Chondrocyte (in vitro differentiated cells): ENCODE results near the gene IGSF21. TPM values are rescaled to one million over a fixed set of nuclear protein-coding genes. Genes with fewer than 3 reads are reported as not detected.

Source experiments
- DNase-seq: peaks from one replicate; pipeline ENCODE4 v3.0.0; 2021; ENCODE audit warnings: mixed read lengths, low spot score
- H3K27ac Mint-ChIP-seq: one replicate; pipeline ENCODE4 v1.8.0; 2021; ENCODE audit warnings: mild to moderate bottlenecking, moderate library complexity, mixed read lengths; ENCODE audit not compliant: unreplicated experiment
- H3K27me3 Mint-ChIP-seq: 2 replicates; pipeline ENCODE4 v1.8.0; 2021; ENCODE audit warnings: low read depth, mixed read lengths
- H3K36me3 Mint-ChIP-seq: 2 replicates; pipeline ENCODE4 v1.8.0; 2021; ENCODE audit warnings: low read depth, mixed read lengths
- H3K4me1 Mint-ChIP-seq: 2 replicates; pipeline ENCODE4 v1.8.0; 2021; ENCODE audit warnings: low read depth, mild to moderate bottlenecking, mixed read lengths
- H3K4me3 Mint-ChIP-seq: one replicate; pipeline ENCODE4 v1.8.0; 2021; ENCODE audit warnings: mild to moderate bottlenecking, moderate library complexity, mixed read lengths; ENCODE audit not compliant: unreplicated experiment
- H3K9me3 Mint-ChIP-seq: 2 replicates; pipeline ENCODE4 v1.8.0; 2021; ENCODE audit warnings: low read depth, mixed read lengths
- total RNA-seq: library from RNA; stranded (reverse); gene quantifications from 3 replicates; pipeline ENCODE4 v1.2.1, GENCODE V29; 2021
- TF ChIP-seq, protein P1 (sequence below): fragments of 200-600 bp; sonication (generic); IDR thresholded peaks from 2 replicates; pipeline ENCODE4 v1.5.0; 2021; ENCODE audit warnings: antibody characterized with exemption, mild to moderate bottlenecking, moderate library complexity

The IGSF21 gene
- total RNA-seq, 1 donor from 2014 or later = not detected

DNA sequence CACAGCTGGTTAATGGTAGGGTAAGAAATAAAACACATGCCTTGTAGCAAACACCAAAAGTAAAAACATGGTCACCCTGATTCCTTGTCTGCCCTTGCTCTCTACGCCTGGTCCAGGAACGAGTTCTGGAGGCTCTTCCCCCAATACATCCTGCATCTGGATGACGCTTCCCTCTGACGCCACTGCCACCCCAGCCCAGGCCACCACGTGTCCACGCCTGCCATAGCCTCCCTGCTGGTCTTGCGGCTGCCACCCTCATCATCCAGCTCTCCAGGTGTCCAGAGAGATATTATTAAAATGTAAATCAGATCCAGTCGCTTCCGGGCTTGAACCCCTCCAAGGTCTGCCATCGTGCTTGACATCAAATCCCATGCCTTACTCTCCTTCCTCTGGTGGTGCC lies 39.3 kb downstream of the IGSF21 start:
- no peak overlapping the region for H3K27ac Mint-ChIP-seq

DNA sequence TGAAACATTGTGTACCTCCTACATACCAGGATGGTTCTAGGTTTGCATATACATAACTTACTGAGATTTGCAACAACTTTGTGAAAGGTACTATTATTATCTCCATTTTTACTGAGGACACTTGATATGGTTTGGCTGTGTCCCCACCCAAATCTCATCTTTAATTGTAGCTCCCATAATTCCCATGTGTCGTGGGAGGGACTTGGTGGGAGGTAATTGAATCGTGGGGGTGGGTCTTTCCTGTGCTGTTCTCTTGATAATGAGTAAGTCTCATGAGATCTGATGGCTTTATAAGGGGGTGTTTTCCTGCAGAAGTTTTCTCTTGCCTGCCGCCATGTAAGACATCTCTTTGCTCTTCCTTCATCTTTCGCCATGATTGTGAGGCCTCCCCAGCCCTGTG lies 40.1 kb downstream of the IGSF21 start:
- H3K4me3 Mint-ChIP-seq = no peak overlapping the region
- H3K9me3 Mint-ChIP-seq = peaks cover 2% of the 10 kb centered on the region
- TF ChIP-seq, protein P1, sequence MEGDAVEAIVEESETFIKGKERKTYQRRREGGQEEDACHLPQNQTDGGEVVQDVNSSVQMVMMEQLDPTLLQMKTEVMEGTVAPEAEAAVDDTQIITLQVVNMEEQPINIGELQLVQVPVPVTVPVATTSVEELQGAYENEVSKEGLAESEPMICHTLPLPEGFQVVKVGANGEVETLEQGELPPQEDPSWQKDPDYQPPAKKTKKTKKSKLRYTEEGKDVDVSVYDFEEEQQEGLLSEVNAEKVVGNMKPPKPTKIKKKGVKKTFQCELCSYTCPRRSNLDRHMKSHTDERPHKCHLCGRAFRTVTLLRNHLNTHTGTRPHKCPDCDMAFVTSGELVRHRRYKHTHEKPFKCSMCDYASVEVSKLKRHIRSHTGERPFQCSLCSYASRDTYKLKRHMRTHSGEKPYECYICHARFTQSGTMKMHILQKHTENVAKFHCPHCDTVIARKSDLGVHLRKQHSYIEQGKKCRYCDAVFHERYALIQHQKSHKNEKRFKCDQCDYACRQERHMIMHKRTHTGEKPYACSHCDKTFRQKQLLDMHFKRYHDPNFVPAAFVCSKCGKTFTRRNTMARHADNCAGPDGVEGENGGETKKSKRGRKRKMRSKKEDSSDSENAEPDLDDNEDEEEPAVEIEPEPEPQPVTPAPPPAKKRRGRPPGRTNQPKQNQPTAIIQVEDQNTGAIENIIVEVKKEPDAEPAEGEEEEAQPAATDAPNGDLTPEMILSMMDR = no peak
- no peaks in the 10 kb centered on the region for H3K36me3 Mint-ChIP-seq
- peaks cover 2% of the 10 kb centered on the region for H3K4me1 Mint-ChIP-seq
- H3K27me3 Mint-ChIP-seq = peaks cover 16% of the 10 kb centered on the region
- no peak overlapping the region for H3K27ac Mint-ChIP-seq
- DNase-seq = no peak

More for the DNA sequence above, 39.3 kb downstream of the IGSF21 start:
- H3K27me3 Mint-ChIP-seq = peaks cover 16% of the 10 kb centered on the region
- no peaks in the 10 kb centered on the region for H3K36me3 Mint-ChIP-seq
- H3K9me3 Mint-ChIP-seq = peaks cover 2% of the 10 kb centered on the region
- DNase-seq = no peak
- TF ChIP-seq, protein P1 = no peak
- H3K4me3 Mint-ChIP-seq = no peak overlapping the region
- peaks cover 2% of the 10 kb centered on the region for H3K4me1 Mint-ChIP-seq

DNA sequence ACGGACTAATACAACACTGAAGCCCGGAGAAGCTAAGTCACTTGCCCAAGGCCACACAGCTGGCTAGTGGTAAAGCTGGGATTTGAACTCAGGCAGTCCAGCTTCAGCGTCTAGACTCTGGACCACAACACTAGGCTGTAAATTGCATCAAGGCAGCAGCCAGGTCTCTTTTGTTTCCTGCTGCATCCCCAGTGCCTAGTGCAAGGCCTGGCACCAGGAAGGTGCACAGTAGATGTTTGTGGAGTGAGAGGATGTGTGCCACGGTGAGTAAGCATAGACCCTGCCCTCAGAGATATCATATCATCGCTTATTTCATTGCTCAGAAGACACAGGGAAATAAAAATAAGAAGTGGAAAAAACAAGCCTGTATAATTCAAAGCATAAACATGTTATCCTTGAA lies 40.9 kb downstream of the IGSF21 start:
- Mint-ChIP-seq H3K4me1 (peaks cover 2% of the 10 kb centered on the region), H3K27ac (no peak overlapping the region), H3K36me3 (no peaks in the 10 kb centered on the region), H3K27me3 (peaks cover 17% of the 10 kb centered on the region), H3K9me3 (peaks cover 2% of the 10 kb centered on the region), H3K4me3 (no peak overlapping the region)
- no peak for DNase-seq
- TF ChIP-seq, protein P1 = no peak

DNA sequence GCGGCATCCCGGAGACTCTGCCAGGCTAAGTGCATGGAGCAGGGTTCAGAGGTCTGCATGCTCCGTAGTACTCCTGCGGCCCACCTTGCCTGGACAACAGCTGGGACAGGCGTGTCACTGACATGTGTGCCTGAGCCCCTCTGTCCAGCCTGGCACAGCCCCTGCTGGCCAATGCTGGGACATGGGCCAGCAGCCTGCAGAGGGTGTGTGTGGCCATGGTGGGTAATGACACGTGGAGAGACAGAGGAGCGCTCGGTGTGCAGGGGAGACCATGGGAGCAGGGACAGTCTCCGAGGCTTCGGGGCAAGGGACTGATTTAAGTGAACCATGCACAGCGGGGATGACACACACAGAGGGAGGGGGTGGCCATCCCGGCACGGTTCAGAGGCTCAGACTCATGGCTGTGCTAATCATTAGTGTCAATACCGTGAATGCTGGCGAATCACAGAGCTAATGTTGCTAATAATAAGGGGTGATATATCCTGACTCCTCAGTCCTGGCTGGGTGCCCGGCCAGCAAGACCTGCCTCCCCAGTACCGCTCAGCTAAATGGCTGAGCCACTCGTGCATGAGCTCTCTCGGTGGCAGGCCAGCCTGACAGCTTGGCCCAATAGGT lies 41.5 kb downstream of the IGSF21 start:
- TF ChIP-seq, protein P1 = no peak
- peaks cover 16% of the 10 kb centered on the region for H3K27me3 Mint-ChIP-seq

DNA sequence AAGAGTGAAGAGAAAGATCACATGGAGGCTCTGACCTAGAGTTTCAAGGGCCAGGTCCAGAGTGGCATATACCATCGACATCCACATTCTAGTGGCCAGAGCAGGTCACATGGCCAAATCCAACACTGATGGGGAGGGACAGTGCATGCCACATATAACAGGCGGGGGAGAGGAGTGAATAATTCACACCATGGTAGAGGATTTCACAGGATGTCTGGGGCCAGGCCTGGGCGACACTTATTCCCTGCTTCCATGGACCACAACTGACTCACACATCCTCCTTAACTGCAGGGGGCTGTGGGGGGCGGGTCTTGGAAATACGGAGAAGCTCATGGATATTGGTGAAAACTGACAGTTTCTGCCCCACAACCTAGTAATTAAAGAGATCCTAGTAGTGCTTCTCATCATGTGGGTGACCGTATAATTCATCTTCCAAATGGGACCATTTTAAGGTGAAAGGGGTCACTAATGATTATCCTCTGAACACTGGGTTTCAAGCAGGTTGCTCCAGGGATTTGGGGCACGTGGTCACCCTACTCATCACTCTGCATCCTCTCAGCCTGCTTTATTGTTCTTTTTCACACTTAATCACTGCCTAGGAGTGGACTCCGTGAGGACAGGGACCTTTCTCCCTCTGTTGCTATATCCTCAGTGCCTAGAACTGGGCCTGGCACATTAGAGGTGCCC lies 44.0 kb downstream of the IGSF21 start:
- Mint-ChIP-seq H3K4me3 (no peak overlapping the region), H3K27me3 (peaks cover 16% of the 10 kb centered on the region), H3K27ac (no peak overlapping the region), H3K4me1 (no peaks in the 10 kb centered on the region), H3K36me3 (no peaks in the 10 kb centered on the region), H3K9me3 (peaks cover 2% of the 10 kb centered on the region)
- DNase-seq = no peak
- TF ChIP-seq, protein P1 = no peak

More for the DNA sequence above, 41.5 kb downstream of the IGSF21 start:
- Mint-ChIP-seq H3K4me3 (no peak overlapping the region), H3K36me3 (no peaks in the 10 kb centered on the region), H3K4me1 (peaks cover 2% of the 10 kb centered on the region), H3K27ac (no peak overlapping the region), H3K9me3 (peaks cover 2% of the 10 kb centered on the region)
- no peak for DNase-seq
